KMS-11 (cell line): ENCODE data around the gene HMG20A.

Source experiments
- H2AFZ ChIP-seq: fragments of 200-600 bp; sonication (generic); 2 replicates; pipeline ENCODE4 v1.6.1; 2016; ENCODE audit warnings: antibody characterized with exemption, mixed run types, low read depth
- H3K27ac ChIP-seq: fragments of 200-600 bp; sonication (generic); 2 replicates; pipeline ENCODE4 v1.6.1; 2016; ENCODE audit warnings: mild to moderate bottlenecking, mixed run types
- H3K27me3 ChIP-seq: fragments of 200-600 bp; sonication (generic); 2 replicates; pipeline ENCODE4 v1.6.1; 2017; ENCODE audit warnings: mild to moderate bottlenecking, low read depth, mixed run types, moderate library complexity; ENCODE audit not compliant: insufficient read depth
- H3K36me3 ChIP-seq: fragments of 200-600 bp; sonication (generic); 2 replicates; pipeline ENCODE4 v1.6.1; 2017; ENCODE audit warnings: mild to moderate bottlenecking, mixed run types; ENCODE audit not compliant: insufficient read depth
- H3K4me1 ChIP-seq: fragments of 200-600 bp; sonication (generic); 2 replicates; pipeline ENCODE4 v1.6.1; 2016; ENCODE audit warnings: mild to moderate bottlenecking, low read depth, mixed run types; ENCODE audit not compliant: poor library complexity, severe bottlenecking
- H3K4me2 ChIP-seq: fragments of 200-600 bp; sonication (generic); 2 replicates; pipeline ENCODE4 v1.7.0; 2016; ENCODE audit warnings: mild to moderate bottlenecking, mixed run types
- H3K4me3 ChIP-seq: fragments of 200-600 bp; sonication (generic); IDR thresholded peaks from 2 replicates; pipeline ENCODE4 v1.6.1; 2017; ENCODE audit warnings: low read depth, low read length, mixed read lengths; ENCODE audit not compliant: insufficient read depth
- H3K79me2 ChIP-seq: fragments of 200-600 bp; sonication (generic); 2 replicates; pipeline ENCODE4 v1.6.1; 2016; ENCODE audit warnings: low read depth, mixed run types; ENCODE audit not compliant: insufficient read depth
- H3K9ac ChIP-seq: fragments of 200-600 bp; sonication (generic); 2 replicates; pipeline ENCODE4 v1.6.1; 2016; ENCODE audit warnings: mild to moderate bottlenecking, mixed run types
- H4K20me1 ChIP-seq: fragments of 200-600 bp; sonication (generic); 2 replicates; pipeline ENCODE4 v1.6.1; 2016; ENCODE audit warnings: mild to moderate bottlenecking, mixed run types; ENCODE audit not compliant: insufficient read depth
- TF ChIP-seq, protein P1 (sequence below): fragments of 200-600 bp; sonication (generic); conservative IDR thresholded peaks from 2 replicates; pipeline ENCODE4 v1.6.1; 2017; ENCODE audit warnings: low read depth, mild to moderate bottlenecking, antibody characterized with exemption, low read length, moderate library complexity, mixed read lengths

The HMG20A gene

DNA sequence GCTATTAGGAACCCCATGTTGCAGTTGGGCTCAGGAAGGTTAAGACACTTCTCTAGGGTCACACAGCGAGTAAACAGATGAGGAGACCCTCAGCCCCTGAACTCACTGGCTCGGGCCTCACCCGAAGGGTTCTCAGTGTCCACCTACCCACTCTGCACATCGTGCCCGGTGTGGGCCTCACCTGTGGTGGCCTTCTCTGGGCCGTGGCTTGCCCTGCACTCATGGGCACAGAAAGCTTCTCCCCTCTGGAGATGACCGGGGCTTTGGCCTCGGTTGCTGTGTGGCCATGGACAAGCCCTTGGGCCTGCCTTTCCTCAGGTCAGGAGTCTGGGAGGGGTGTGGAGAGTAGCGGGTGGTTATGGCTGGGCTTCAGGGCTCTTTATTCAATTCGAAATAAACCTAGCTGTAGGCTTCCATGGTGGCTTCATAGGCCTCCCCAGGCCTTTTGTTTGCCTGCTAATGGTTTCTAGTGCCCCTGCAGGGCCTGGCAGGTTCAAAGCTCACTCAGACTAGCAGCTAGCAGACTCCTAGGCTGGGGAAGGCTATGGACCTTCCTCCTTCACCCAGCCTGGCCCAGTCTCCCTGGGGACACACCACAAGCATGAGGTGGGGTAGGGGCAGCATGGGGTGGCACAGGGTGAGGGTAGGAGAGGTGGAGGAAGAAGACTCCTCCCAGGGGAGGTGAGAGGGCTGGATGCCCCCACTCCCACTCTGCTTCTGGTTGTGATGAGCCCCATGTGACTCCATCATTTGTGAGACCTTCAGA, 108.9 kb downstream of the HMG20A start:
- peaks cover 24% of the 10 kb centered on the region; the same call in 1 of the 2 replicates for H3K27me3 ChIP-seq
- no peaks in the 10 kb centered on the region for H3K4me1 ChIP-seq
- no peak overlapping the region for H3K4me2 ChIP-seq
- H2AFZ ChIP-seq: no peak overlapping the region
- H3K4me3 ChIP-seq: no peak overlapping the region
- H3K79me2 ChIP-seq: no peaks in the 10 kb centered on the region
- no peak overlapping the region for H3K9ac ChIP-seq
- TF ChIP-seq, protein P1, sequence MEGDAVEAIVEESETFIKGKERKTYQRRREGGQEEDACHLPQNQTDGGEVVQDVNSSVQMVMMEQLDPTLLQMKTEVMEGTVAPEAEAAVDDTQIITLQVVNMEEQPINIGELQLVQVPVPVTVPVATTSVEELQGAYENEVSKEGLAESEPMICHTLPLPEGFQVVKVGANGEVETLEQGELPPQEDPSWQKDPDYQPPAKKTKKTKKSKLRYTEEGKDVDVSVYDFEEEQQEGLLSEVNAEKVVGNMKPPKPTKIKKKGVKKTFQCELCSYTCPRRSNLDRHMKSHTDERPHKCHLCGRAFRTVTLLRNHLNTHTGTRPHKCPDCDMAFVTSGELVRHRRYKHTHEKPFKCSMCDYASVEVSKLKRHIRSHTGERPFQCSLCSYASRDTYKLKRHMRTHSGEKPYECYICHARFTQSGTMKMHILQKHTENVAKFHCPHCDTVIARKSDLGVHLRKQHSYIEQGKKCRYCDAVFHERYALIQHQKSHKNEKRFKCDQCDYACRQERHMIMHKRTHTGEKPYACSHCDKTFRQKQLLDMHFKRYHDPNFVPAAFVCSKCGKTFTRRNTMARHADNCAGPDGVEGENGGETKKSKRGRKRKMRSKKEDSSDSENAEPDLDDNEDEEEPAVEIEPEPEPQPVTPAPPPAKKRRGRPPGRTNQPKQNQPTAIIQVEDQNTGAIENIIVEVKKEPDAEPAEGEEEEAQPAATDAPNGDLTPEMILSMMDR: no peak
- H3K27ac ChIP-seq: no peak overlapping the region
- no peaks in the 10 kb centered on the region for H3K36me3 ChIP-seq
- no peaks in the 10 kb centered on the region for H4K20me1 ChIP-seq

DNA sequence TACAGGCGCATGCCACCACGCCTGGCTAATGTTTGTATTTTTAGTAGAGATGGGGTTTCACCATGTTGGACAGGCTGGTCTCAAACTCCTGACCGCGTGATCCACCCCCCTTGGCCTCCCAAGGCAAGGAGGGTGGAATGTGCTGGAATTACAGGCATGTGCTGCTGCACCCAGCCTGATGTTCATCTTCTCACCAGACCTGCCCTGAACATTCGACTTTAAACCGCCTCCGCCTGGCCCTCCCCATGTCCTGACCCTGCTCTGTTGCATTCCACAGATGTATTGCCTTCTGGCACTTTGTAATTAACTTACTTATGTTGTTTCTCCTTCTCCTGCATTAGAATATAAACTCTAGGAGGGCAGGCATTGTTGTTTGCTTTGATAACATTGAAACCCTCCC, 109.9 kb downstream of the HMG20A start:
- Histone ChIP-seq H4K20me1 (no peaks in the 10 kb centered on the region), H2AFZ (no peak overlapping the region), H3K9ac (no peak overlapping the region), H3K27me3 (peaks cover 24% of the 10 kb centered on the region; the same call in 1 of the 2 replicates), H3K4me1 (no peaks in the 10 kb centered on the region), H3K27ac (no peak overlapping the region), H3K36me3 (no peaks in the 10 kb centered on the region), H3K4me2 (no peak overlapping the region), H3K79me2 (no peaks in the 10 kb centered on the region), H3K4me3 (no peak overlapping the region)
- TF ChIP-seq, protein P1: no peak

DNA sequence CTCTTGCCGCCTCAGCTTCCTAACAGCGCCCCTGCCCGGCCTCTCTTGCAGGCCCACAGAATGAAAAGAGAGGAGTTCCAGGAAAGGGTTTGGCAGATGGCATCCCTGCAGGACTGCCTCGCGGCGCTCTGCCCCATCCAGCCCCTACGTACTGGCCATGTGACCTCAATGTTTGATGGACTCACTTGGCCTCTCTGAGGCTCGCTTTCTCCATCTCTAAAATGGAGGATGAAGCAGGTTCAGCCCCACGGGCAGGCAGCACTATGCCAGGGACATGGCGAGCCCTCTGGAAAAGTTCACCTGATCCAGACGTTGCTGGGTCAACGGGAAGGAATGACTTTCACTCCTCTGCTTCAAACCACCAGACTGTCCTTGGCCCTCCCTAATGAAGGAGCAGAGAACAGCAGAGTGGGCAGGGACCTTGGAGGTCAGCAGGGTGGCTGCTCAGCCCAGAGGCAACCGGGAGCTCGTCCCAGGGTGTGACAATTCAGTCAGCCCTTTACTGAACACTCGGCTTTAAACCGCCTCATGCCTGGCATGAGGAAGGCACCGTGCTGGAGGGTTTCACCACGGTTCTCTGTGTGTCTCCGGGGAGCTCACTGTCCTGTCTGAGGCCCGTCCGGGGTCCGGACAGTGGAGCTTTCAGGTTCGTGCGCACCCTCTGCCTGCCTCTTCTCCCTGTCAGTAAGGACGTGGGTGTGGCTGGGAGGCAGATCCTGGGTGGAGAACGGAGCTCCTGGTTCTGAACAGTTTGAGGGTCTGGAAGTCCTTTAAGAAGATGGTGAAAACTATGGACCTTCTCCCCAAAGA, 110.7 kb downstream of the HMG20A start:
- H3K4me1 ChIP-seq: no peaks in the 10 kb centered on the region
- TF ChIP-seq, protein P1: no peak
- H3K4me3 ChIP-seq: no peak overlapping the region
- no peaks in the 10 kb centered on the region for H3K36me3 ChIP-seq
- H4K20me1 ChIP-seq: no peaks in the 10 kb centered on the region
- no peak overlapping the region for H3K9ac ChIP-seq
- no peak overlapping the region for H3K27ac ChIP-seq
- H2AFZ ChIP-seq: no peak overlapping the region
- no peaks in the 10 kb centered on the region for H3K79me2 ChIP-seq
- H3K4me2 ChIP-seq: no peak overlapping the region
- peaks cover 24% of the 10 kb centered on the region; the same call in 1 of the 2 replicates for H3K27me3 ChIP-seq

DNA sequence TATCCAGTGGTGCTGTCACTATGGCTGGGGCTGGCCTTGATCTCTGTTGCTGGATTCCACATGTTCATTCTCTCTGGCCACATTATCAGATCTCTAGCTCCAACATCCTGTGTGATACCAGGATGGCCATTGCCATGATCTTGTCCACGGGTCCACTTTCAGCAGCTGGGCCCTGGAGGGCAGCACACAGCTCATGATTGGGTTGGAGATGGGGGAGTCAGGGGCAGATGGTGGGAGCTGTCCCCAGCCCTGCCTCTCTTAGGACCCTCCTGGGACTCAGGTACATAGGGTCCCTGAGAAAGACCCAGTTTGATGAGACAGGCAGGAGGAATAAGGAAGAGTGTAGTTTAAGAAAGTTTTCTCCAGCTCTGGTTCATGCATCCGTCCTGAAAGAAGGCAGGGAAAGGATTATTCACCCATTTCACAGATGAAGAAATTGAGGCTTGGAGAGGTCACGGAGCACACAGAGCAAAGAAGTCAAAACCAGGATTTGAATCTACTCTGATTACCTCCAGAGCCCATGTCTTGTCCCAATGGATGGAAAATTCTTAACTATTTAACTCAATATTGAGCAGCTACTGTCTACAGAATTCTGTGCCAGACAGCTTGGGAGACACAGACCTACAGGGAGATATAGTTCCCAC, 111.5 kb downstream of the HMG20A start:
- Histone ChIP-seq H3K4me3 (no peak overlapping the region), H3K27ac (no peak overlapping the region), H3K79me2 (no peaks in the 10 kb centered on the region), H2AFZ (no peak overlapping the region), H3K4me2 (no peak overlapping the region), H4K20me1 (no peaks in the 10 kb centered on the region), H3K4me1 (no peaks in the 10 kb centered on the region), H3K27me3 (peaks cover 24% of the 10 kb centered on the region; the same call in 1 of the 2 replicates), H3K9ac (no peak overlapping the region), H3K36me3 (no peaks in the 10 kb centered on the region)
- TF ChIP-seq, protein P1: no peak
